Measurements from ENCODE around the gene LHX4.

The LHX4 gene

GRCh38 chr1:180241716-180242544, 11.9 kb downstream of the LHX4 start:
- no peak for DNase-seq (ENCODE audit: low spot score)
- peak; percentile 20 for FAIRE-seq

GRCh38 chr1:180243517-180244221, 13.6 kb downstream of the LHX4 start:
- DNase-seq (ENCODE audit: low spot score) (no peak), FAIRE-seq (no peak)

GRCh38 chr1:180244840-180245239, 14.8 kb downstream of the LHX4 start:
- FAIRE-seq (no peak), DNase-seq (ENCODE audit: low spot score) (no peak)

- DNase-seq (ENCODE audit: low spot score) = no peak
Measured at GRCh38 chr1:180246579-180246978, 16.5 kb downstream of the LHX4 start.

GRCh38 chr1:180247061-180247460, 17.0 kb downstream of the LHX4 start:
- FAIRE-seq (no peak), DNase-seq (ENCODE audit: low spot score) (peak; percentile 28)

More at GRCh38 chr1:180246579-180246978, 16.5 kb downstream of the LHX4 start:
- FAIRE-seq = no peak

- DNase-seq (ENCODE audit: low spot score) (no peak), FAIRE-seq (no peak)
Measured at GRCh38 chr1:180247580-180247979, 17.5 kb downstream of the LHX4 start.

- FAIRE-seq (no peak), DNase-seq (ENCODE audit: low spot score) (no peak)
Measured at GRCh38 chr1:180248176-180248575, 18.1 kb downstream of the LHX4 start.

GRCh38 chr1:180248731-180249681, 18.9 kb downstream of the LHX4 start:
- DNase-seq (ENCODE audit: low spot score) (no peak), FAIRE-seq (no peak)

- no peak for FAIRE-seq
- no peak for DNase-seq (ENCODE audit: low spot score)
Measured at GRCh38 chr1:180249725-180250498, 19.8 kb downstream of the LHX4 start.

- DNase-seq (ENCODE audit: low spot score) (no peak), FAIRE-seq (no peak)
Measured at GRCh38 chr1:180250499-180250770, 20.4 kb downstream of the LHX4 start.

GRCh38 chr1:180250883-180251509, 20.9 kb downstream of the LHX4 start:
- DNase-seq (ENCODE audit: low spot score) = no peak
- FAIRE-seq = no peak

- FAIRE-seq = no peak
- DNase-seq (ENCODE audit: low spot score) = no peak
Measured at GRCh38 chr1:180251526-180252305, 21.7 kb downstream of the LHX4 start.

- FAIRE-seq (no peak), DNase-seq (ENCODE audit: low spot score) (peak; percentile 67)
Measured at GRCh38 chr1:180252638-180253536, 22.8 kb downstream of the LHX4 start.

GRCh38 chr1:180253585-180254495, 23.8 kb downstream of the LHX4 start:
- FAIRE-seq = no peak
- no peak for DNase-seq (ENCODE audit: low spot score)

- DNase-seq (ENCODE audit: low spot score) (no peak), FAIRE-seq (no peak)
Measured at GRCh38 chr1:180254496-180254819, 24.4 kb downstream of the LHX4 start.

GRCh38 chr1:180254854-180255253, 24.8 kb downstream of the LHX4 start:
- DNase-seq (ENCODE audit: low spot score) = no peak
- no peak for FAIRE-seq

GRCh38 chr1:180255536-180256340, 25.7 kb downstream of the LHX4 start:
- DNase-seq (ENCODE audit: low spot score) (no peak), FAIRE-seq (no peak)

Measured in urothelium cell line (cell line).